ENCODE data around the gene ZXDC.

The ZXDC gene

GRCh38 chr3:126493739-126494138 is 18.0 kb upstream of the ZXDC start:
- TF ChIP-seq CTCF (IDR thresholded peaks at IDR 0.05), result no peak

GRCh38 chr3:126493051-126493450 is 17.4 kb upstream of the ZXDC start:
- no peak for TF ChIP-seq CTCF (IDR thresholded peaks at IDR 0.05)

- TF ChIP-seq CTCF (IDR thresholded peaks at IDR 0.05), result no peak
Measured at GRCh38 chr3:126491221-126492013, 15.7 kb upstream of the ZXDC start.

GRCh38 chr3:126490619-126491018 is 14.9 kb upstream of the ZXDC start:
- TF ChIP-seq CTCF (IDR thresholded peaks at IDR 0.05), result no peak

GRCh38 chr3:126488886-126489569 is 13.3 kb upstream of the ZXDC start:
- TF ChIP-seq CTCF (IDR thresholded peaks at IDR 0.05), result no peak

- TF ChIP-seq CTCF (IDR thresholded peaks at IDR 0.05), result no peak
Measured at GRCh38 chr3:126488185-126488584, 12.5 kb upstream of the ZXDC start.

- TF ChIP-seq CTCF (IDR thresholded peaks at IDR 0.05), result no peak
Measured at GRCh38 chr3:126487151-126487771, 11.6 kb upstream of the ZXDC start.
